GM18502 (cell line): ENCODE data around the gene PKMYT1.

Source experiments
- ATAC-seq: cut with Tn5 transposase; IDR thresholded peaks from one replicate; pipeline ENCODE4 v1.9.1; 2021; ENCODE audit warnings: mild to moderate bottlenecking; ENCODE audit not compliant: unreplicated experiment, poor library complexity

The PKMYT1 gene

DNA sequence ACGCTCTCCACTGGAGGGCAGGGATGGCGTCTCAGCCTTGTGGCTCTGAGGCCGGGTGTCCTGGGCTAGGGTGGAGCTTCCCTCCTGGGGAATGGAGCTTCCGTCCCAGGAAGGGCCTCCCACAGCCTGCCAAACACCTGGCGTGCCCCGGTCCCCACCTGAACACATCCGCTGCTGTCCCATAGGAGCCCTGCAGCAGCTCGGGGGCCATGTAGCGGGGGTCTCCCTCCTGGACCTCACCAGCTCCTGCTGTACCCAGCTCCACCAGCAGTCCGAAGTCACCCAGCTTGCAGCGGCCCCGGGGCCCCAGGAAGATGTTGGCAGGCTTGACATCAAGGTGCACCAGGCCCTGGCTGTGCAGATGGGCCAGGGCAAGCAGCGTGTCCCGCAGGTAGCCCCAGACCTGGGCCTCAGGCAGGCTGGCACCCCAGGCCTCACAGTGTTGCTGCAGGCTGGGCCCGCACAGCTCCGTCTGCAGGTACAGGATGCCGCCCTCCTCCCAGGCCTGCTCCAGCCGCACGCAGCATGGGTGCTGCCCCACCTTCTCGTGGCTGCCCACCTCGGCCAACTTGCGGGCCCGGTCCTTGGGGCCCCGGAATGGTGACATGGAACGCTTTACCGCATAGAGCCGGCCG is 5.0 kb downstream of the PKMYT1 start:
- ATAC-seq = no peak

DNA sequence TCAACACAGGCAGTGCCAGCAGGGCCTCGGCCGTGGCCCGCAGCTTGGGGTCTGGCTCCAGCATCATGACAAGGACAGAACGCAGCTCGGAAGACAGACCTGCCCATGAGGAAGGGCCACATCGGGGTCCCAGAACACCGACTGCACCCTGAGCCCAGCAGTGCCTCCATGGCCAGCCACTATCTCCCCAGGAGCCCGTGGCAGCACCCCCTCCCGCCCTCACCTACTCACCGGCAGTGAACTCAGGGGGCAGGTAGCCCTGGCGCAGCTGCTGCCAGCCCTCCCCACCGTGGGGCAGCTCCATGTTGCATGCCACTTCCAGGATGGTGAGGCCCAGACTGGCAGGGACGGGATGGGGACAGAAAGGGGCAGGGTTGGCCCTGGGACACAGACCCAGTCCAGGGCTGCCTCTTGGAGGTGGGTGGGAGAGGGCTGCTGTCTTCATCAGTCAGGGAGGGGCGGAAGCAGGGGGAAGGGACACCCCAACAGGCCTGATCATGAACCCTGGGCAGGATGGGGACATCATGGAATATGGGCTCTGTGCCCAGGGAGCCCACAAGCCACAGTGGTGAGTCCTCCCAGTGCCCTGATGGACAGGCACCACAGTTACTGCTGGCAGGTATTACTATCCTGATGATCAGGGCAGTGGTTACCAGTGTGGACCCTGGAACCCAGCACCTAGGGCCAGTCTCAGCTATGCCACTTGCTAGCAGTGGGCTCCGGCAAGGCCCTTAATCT is 5.8 kb downstream of the PKMYT1 start:
- no peak for ATAC-seq

DNA sequence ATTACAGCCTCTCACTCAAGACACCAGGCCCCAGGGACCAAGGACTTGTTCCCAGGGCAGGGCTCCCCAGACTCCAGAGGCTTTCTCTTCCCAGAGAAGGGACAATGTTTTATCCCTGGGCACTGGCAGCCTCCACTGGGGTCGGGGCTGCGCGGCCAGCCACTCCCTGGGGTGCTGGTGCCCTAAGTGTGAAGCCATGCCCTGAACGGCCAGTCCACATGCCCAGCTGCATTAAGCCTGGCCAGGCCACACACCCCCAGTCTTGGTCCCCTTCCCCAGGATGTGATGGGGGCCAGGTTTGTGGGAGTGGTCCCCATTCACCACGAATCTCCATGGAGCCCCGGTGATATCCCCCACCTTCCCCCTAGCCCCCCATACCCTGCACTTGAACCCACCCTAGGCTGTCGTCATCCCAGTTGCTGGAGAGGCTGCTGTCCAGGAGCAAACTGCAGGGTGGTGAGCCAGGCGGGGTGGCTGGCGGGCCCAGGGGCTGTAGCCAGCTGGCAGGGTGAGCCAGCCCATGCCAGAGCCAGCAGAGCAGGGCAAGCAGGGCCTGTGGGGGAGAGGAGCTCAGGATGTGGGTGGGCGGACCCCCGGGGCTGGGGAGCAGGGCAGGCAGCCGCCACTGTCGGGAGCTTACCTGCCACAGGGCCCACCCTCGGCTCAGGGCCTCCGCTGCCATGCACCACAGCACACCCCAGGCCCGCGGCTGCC is 6.5 kb downstream of the PKMYT1 start:
- ATAC-seq = no peak

DNA sequence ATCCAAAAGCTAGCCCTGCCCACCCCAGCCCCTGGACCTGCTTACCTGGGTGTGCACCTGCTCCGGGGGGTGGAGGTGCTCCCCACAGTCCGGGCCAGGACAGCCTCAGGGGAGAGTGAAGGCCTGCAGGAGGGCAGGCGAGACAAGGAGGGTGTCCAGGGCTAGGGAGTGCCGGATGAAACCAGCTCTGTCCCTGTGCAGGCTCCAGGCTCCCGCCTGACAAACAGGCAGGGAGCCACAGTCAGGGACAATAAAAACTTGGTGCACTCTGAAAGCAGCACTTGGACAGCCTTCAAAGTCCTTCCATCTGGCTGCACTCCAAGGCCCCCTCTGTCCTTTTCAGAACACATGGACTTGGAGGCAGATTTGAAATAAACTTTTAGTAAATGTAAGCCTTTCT is 7.2 kb downstream of the PKMYT1 start:
- ATAC-seq = no peak

DNA sequence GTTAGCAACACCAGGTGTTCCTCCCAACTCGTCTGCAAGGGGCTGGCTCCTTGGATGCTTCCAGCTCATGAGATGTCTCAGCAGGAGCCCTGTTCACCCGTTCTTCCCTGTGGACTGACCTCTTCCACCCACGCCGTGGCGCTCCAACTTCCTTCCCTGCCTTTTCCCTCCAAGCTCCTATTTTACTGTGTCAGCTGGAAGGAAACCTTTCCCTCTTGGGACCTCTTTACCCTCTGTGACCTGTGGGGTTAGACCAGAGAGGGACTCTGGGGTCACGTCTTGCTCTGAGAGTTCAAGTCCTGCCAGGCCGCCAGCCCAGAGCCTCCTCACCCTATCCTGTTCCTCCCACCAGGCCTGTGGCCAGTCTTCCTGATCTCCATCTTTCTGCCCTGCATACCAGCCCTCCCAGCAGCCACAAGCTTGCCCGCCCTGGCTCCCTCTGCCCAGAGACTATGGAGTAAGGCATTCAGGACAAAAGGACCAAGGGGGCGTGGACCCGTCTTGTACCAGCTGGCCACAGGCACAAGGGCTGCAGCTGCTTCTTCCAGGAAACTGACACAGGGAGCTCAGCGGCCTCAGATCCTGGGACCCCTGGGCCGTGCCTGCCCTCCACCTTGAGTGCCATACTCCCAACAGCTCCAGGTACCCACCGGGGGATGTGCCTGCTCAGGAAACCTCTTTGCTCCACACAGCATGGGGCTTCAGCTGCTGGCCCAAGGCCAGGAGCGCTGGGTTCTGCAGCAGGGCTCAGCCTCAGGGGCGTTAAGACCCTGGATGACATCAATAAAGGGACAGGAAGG is 8.1 kb downstream of the PKMYT1 start:
- ATAC-seq = no peak

DNA sequence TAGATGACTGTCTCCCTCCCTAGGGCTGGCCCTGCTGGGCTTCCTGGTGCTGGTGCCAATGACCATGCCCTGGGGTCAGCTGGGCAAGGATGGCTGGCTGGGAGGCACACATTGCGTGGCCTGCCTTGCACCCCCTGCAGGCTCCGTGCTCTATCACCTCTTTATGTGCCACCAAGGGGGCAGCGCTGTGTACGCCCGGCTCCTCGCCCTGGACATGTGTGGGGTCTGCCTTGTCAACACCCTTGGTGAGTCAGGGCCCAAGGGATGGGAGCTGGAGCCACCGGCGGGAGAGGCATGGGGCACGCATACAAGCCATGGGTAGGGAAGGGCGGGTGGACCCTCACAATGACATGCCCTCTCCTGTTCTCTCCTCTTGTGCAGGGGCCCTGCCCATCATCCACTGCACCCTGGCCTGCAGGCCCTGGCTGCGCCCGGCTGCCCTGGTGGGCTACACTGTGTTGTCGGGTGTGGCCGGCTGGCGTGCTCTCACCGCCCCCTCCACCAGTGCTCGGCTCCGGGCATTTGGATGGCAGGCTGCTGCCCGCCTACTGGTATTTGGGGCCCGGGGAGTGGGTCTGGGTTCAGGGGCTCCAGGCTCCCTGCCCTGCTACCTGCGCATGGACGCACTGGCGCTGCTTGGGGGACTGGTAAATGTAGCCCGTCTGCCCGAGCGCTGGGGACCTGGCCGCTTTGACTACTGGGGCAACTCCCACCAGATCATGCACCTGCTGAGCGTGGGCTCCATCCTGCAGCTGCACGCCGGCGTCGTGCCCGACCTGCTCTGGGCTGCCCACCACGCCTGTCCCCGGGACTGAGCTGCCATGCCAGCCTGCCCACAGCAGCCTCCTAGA is 8.9 kb downstream of the PKMYT1 start:
- ATAC-seq = no peak

DNA sequence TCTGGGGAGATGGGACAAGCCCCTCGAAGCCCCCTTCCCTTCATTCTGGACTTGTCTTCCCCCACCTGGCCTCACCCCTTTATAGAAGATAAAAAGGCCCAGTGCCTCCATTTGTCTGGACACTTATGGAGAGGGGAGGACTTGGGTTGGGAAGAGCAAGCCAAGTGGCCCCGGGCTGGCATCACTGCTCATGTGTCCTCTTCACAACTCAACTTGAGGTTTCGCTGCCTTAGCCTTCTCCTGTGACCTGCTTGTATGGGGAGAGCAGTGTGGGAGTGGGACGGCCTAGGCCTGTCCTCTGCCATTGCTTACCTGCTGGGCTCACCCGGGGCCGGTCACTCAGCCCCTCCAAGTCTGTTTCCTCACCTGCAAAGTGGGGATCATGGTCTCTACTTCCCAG is 9.7 kb downstream of the PKMYT1 start:
- ATAC-seq = no peak

DNA sequence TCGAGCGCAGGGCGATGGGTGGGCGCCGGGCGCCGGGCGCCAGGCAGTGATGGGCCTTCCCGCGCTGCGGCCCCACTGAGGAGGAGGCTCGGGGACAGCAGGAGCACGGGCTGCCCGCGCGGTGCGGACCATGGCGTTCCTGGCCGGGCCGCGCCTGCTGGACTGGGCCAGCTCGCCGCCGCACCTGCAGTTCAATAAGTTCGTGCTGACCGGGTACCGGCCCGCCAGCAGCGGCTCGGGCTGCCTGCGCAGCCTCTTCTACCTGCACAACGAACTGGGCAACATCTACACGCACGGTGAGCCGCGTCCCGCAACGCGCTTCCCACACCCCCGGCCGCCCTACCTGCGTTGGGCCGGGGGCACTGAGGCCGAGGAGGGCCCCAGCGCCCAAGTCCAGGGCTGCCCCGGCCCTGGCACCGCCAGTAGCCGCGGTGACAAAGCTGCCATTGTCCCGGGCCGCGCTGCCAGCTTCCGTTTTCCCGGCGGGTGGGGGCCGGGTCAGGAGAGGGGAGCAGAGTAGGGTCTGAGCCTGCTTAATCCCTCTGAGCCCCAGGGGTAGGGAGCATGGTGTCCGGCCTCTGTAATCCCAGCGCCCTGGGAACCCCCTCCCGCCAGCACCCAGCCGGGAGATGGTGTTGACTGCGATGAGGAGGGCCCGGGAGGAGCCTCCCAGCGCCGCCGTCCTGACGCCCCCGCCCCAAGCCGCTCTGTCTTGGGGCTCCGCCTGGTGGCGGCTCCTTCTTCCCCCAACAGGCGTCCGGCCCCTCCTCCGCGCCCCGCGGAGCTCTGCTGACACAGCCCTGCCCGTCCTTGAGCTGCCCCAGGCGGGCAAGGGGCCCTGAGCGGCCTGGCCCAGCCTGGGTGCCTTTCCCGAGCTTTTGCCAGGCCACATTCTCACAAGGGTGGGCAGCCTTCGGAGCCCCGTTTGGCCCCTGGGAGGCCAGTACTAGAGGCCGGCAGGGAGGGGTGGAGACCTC is 10.4 kb downstream of the PKMYT1 start:
- peak; percentile 42 for ATAC-seq

DNA sequence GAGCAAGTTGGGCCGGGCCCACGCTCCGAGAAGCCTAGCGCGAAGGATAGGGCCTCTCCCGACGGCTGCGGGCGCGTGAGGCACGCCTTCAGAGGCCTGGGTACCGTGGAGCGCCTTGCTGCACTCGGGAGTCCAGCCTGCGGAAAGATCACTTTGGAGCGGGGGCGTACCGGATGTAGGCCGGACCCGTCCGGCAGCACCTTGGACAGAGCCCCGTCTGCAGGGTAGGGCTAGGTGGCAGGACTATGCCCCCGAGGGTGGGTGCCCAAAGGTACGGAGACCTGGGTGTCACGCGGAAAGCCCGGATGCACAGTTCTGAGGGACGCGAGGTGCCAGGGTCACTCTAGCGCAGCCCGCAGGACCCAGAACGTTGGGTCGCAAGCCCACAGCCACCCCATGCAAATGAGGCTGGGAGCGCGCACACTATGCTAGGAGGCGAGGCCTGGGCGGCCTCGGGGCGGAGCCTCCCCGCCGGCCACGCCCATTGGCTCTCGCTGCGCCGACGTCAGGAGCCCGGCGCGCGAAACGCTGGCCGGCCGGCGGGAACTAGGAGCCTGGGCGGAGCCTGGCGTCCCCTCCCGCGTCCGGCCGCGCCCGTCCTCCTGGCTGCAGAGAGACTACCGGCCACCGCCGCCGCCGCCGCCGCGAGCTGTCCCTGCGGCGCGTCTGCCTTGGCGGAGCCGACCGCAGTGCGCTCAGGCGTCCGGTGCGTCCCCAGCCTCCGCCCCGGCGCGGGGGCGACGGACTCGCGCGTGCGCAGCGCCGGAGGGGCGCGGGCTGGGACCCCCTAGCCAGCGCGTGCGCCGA is 11.3 kb downstream of the PKMYT1 start, which contains the start of gene PAQR4:
PAQR4 (plus strand) TSS at position 611 of the 807 bp plus-strand sequence. CDS start 327 bp downstream, outside the sequence.
- peak; percentile 71 for ATAC-seq

DNA sequence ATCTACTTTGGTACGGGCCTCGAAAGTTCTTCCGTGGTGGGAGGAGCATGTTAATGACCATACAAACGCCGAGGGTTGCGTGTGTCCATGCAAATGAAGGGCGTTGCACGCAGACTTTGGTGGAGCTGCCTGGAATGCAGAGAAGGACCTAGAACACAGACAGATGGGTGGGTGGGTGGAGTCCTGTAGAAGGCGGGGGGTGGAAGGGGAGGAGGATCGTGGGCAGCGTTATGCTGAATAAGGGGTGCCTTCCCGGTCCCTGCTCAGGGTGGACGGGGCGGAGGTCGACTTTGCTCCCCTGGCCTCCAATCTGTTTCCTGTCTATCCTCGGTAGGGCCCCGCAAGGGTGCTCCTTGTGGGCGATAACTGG is 11.9 kb downstream of the PKMYT1 start:
- ATAC-seq = no peak

DNA sequence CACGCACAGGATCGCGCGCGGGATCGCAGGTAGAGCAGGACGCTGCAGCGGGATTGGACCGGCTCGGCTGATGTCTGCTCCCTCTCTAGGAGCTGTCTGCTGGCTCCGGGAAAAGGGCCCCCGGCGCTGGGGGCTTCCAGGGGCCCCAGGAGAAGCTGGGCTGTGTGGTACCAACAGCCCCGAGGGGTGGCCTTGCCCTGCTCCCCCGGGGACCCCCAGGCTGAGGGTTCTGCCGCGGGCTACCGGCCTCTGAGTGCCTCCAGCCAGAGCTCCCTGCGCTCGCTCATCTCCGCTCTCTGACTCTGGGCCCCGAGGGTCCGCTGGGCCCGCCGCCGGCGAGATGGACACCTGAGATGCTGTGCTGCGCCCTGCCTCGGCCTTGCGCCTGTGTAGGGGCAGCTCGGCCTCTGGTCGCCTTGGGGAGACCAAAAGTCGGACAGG is 12.5 kb downstream of the PKMYT1 start:
- no peak for ATAC-seq

DNA sequence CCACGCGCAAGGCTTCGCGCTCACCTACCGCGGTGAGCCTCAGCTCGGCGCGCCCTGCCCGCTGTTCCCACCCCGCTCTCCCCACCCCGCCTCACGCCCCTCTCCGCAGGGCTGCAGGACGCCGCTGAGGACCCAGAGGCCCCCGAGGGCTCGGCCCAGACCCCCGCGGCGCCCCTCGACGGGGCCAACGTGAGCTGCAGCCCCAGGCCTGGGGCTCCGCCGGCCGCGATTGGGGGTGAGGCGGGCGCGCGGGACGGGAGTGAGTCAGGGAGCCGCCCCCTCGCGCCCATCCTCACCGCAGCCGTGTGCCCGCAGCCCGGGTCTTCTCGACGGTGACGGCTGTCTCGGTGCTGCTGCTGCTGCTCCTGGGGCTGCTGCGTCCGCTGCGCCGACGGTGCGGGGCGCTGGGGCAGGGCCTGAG is 13.0 kb downstream of the PKMYT1 start:
- ATAC-seq = no peak

DNA sequence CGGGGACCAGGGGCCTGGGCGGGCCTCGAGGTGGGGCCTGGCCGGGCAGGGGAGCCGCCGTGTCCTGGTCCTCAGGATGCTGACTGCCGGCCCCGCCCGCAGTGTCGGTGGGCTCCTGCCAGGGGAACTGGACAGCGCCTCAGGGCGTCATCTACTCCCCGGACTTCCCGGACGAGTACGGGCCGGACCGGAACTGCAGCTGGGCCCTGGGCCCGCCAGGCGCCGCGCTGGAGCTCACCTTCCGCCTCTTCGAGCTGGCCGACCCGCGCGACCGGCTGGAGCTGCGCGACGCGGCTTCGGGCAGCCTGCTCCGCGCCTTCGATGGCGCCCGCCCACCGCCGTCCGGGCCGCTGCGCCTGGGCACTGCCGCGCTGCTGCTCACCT is 13.4 kb downstream of the PKMYT1 start:
- ATAC-seq = no peak

DNA sequence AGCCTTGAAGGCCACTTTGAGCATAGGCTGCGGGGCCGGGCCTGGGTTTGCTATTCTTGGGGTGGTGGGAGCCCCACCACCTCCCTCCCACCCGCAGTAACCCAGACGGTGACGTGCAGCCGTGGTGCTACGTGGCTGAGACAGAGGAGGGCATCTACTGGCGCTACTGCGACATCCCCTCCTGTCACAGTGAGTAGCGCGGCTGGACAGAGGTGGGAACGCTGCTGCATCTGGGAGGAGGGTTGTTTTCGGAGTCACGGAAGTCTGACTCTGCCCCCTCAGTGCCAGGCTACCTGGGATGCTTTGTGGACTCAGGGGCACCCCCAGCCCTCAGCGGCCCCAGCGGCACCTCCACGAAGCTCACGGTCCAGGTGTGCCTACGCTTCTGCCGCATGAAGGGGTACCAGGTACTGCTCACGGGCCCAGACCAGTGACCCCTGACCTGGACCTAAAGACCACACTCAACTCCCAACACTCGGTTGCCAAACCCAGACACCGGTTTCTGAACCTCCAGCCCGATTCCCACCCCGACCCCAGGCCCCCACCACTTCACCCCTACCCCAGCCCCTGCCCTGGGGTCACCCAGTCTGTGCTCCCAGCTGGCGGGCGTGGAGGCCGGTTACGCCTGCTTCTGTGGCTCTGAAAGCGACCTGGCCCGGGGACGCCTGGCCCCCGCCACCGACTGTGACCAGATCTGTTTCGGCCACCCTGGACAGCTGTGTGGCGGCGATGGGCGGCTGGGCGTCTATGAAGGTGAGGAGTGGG is 14.0 kb downstream of the PKMYT1 start:
- no peak for ATAC-seq

DNA sequence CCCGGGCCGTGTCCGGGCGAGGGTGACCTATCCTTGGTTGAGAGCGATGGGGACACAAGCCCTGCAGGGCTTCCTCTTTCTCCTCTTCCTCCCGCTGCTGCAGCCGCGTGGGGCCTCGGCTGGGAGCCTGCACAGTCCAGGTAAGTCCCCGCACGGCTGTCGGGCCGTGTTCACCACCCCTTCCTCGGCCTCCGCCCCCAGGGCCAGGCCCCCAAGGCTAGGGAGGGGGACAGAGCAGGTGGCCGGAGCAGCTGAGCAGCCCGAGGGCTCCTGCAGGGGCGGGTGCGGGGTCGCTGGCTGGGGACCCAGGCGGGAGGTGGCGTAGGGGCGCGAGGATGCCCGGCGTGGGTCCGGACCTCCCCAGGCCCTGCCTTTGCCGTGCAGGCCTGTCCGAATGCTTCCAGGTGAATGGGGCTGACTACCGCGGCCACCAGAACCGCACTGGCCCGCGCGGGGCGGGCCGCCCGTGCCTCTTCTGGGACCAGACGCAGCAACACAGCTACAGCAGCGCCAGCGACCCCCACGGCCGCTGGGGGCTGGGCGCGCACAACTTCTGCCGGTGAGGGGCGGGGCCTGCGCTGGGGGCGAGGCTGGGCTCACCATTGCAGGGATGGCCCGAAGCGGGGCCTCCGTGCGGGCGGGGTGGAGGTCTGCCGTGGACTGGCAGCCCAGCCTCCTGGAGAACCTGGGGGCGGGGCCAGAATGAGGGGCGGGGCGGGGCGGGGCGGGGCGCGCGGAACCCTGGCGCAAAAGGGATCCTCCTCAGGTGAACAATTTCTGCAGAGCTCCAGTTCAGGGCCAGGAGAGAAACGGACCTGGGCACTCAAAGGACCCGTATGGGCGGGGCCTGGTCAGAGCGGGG is 15.5 kb downstream of the PKMYT1 start:
- ATAC-seq = no peak
